Kidney (tissue), 14 donors: ENCODE data around the gene DNAJC1. TPM values are rescaled to one million over a fixed set of nuclear protein-coding genes. Genes with fewer than 3 reads are reported as not detected.
A peak's percentile ranks its signal among the peaks of the same experiment; 100 is the strongest.

Experiments
- DNase-seq, 5 donors: peaks; one replicate each; pipeline ENCODE4 v3.0.0-alpha.2; 2013 to 2020
- FAIRE-seq: peaks from 2 replicates; lab custom pipeline; 2012; peaks lifted over from hg19 to GRCh38; lab: Jason Lieb, UNC
- H3K27ac ChIP-seq, 2 donors: one replicate each; pipeline ENCODE4 v1.7.0; 2013; ENCODE audit warnings: low read depth in 2 of 2, low read length in 2 of 2, inconsistent platforms in 1 of 2
- H3K27me3 ChIP-seq: one replicate; pipeline ENCODE4 v1.7.1; 2013; ENCODE audit warnings: low read length, inconsistent platforms; ENCODE audit not compliant: control insufficient read depth, insufficient read depth
- H3K36me3 ChIP-seq, 3 donors: one replicate each; pipeline versions ENCODE4 v1.7.0 to v1.7.1; 2013; ENCODE audit warnings: low read length in 3 of 3, control low read depth in 1 of 3, inconsistent platforms in 1 of 3; ENCODE audit not compliant: insufficient read depth in 3 of 3, control insufficient read depth in 2 of 3
- H3K4me1 ChIP-seq, 3 donors: one replicate each; pipeline versions ENCODE4 v1.7.0 to v1.7.1; 2013; ENCODE audit warnings: low read length in 3 of 3, inconsistent platforms in 1 of 3, low read depth in 1 of 3; ENCODE audit not compliant: control insufficient read depth in 2 of 3, insufficient read depth in 2 of 3
- H3K4me3 ChIP-seq, 3 donors: one replicate each; pipeline versions ENCODE4 v1.7.0 to v1.8.1; 2013; ENCODE audit warnings: low read length in 3 of 3, control low read depth in 1 of 3, inconsistent platforms in 1 of 3
- H3K9ac ChIP-seq, 3 donors: one replicate each; pipeline versions ENCODE4 v1.7.0 to v1.7.1; 2013; ENCODE audit warnings: low read length in 3 of 3, control low read depth in 1 of 3, inconsistent platforms in 1 of 3
- H3K9me3 ChIP-seq, 3 donors: one replicate each; pipeline versions ENCODE4 v1.7.0 to v1.7.1; 2013; ENCODE audit warnings: low read length in 3 of 3, control low read depth in 1 of 3, inconsistent platforms in 1 of 3; ENCODE audit not compliant: control insufficient read depth in 2 of 3, insufficient read depth in 1 of 3
- CTCF ChIP-seq: IDR thresholded peaks from 3 replicates; pipeline ENCODE4 v1.5.1; 2012; ENCODE audit warnings: mild to moderate bottlenecking, moderate library complexity, borderline replicate concordance; ENCODE audit not compliant: insufficient read depth; ENCODE audit errors: extremely low read depth
- intact Hi-C: fragments of 100-400 bp; cut with DNase I; formaldehyde crosslinking; loops from one replicate; pipeline ENCODE4 v1.11.1; 2022
- polyA plus RNA-seq: library from polyadenylated mRNA; stranded (reverse); fragments of 350-450 nt; fragmentation: Illumina TruSeq; extraction: RNeasy Lipid Tissue Mini Kit (QIAGEN cat#74804); gene quantifications from one replicate; pipeline ENCODE4 v1.2.3, GENCODE V29; 2014; ENCODE audit warnings: low read depth, low replicate concordance; ENCODE audit not compliant: insufficient read depth
- total RNA-seq: library from RNA; stranded (reverse); fragmentation: NEBNext Ultra II Directional; extraction: Animal tissue kit (Norgen Biotek cat#: 25700); gene quantifications from one replicate; pipeline ENCODE4 v1.2.1, GENCODE V29; 2021
- donor health status: control.
- donor health status: control.
- donor health status: control.
- donor health status: control.
- donor health status: control.
- donor health status: DM: yes; HTN: yes; CAD: no.
- donor health status: Normal renal cell carcinoma (clear cell type).

DNAJC1 gene
- total and polyA plus RNA-seq, 2 donors from 2014 or later, result 33.4 to 34.8 TPM

- H3K4me1 ChIP-seq, result no peaks in the 10 kb centered on the region
- no peak for DNase-seq
- no peak for FAIRE-seq
- no peak overlapping the region for H3K9ac ChIP-seq
- no peak overlapping the region for H3K4me3 ChIP-seq
- no peak overlapping the region for H3K27ac ChIP-seq
- H3K9me3 ChIP-seq, result no peaks in the 10 kb centered on the region
- peaks cover 0 to 5% (median 0%) of the 10 kb centered on the region in 3 donors for H3K36me3 ChIP-seq
- no peaks in the 10 kb centered on the region for H3K27me3 ChIP-seq
- intact Hi-C loops, result no loop called here
- no peak for TF ChIP-seq CTCF
These were observed 205.4 kb downstream of the DNAJC1 start for GRCh38 chr10:21797984-21798765.

GRCh38 chr10:21797533-21797932, 206.0 kb downstream of the DNAJC1 start:
- Histone ChIP-seq H3K27ac (no peak overlapping the region), H3K4me1 (no peaks in the 10 kb centered on the region), H3K9me3 (no peaks in the 10 kb centered on the region), H3K27me3 (no peaks in the 10 kb centered on the region), H3K4me3 (no peak overlapping the region), H3K36me3 (peaks cover 0 to 5% (median 0%) of the 10 kb centered on the region in 3 donors), H3K9ac (no peak overlapping the region)
- no peak for DNase-seq
- no peak for TF ChIP-seq CTCF
- FAIRE-seq, result no peak
- intact Hi-C loops, result no loop called here

- DNase-seq (no peak), FAIRE-seq (peak; percentile 49)
- Histone ChIP-seq H3K27me3 (no peaks in the 10 kb centered on the region), H3K27ac (no peak overlapping the region), H3K9ac (no peak overlapping the region), H3K4me1 (no peaks in the 10 kb centered on the region), H3K36me3 (no peaks in the 10 kb centered on the region), H3K4me3 (no peak overlapping the region), H3K9me3 (no peaks in the 10 kb centered on the region)
- intact Hi-C loops, result no loop called here
- TF ChIP-seq CTCF, result no peak
These were observed 212.3 kb downstream of the DNAJC1 start for GRCh38 chr10:21791276-21791675.
